Gastroesophageal sphincter (tissue), 4 donors: ENCODE data around the gene UIMC1. TPM values are rescaled to one million over a fixed set of nuclear protein-coding genes. Genes with fewer than 3 reads are reported as not detected.

Experiments
- ATAC-seq: fragments of 150-250 bp; one replicate; pipeline ENCODE4 v1.9.1; 2016; ENCODE audit warnings: mild to moderate bottlenecking, moderate library complexity
- H3K27ac ChIP-seq, 4 donors: fragments of 200-600 bp; sonication (generic) in 3 of 4; 1 replicate in 3 of 4; 2 replicates in 1 of 4; pipeline ENCODE4 v1.5.1; 2016 to 2019
- H3K27me3 ChIP-seq: fragments of 200-600 bp; sonication (generic); one replicate; pipeline ENCODE4 v1.5.1; 2019
- H3K36me3 ChIP-seq, 2 donors: fragments of 200-600 bp; sonication (generic); one replicate each; pipeline ENCODE4 v1.5.1; 2019; ENCODE audit warnings: control low read depth in 1 of 2
- H3K4me1 ChIP-seq, 3 donors: fragments of 200-600 bp; sonication (generic); 1 replicate in 2 of 3; 2 replicates in 1 of 3; pipeline ENCODE4 v1.5.1; 2016 to 2019; ENCODE audit warnings: control low read depth in 2 of 3
- H3K4me3 ChIP-seq, 2 donors: fragments of 200-600 bp; sonication (generic); one replicate each; pipeline ENCODE4 v1.5.1; 2019; ENCODE audit warnings: mild to moderate bottlenecking in 1 of 2, moderate library complexity in 1 of 2
- H3K9me3 ChIP-seq, 3 donors: fragments of 200-600 bp; sonication (generic); one replicate each; pipeline ENCODE4 v1.5.1; 2017 to 2019; ENCODE audit warnings: control low read depth in 2 of 3
- EP300 ChIP-seq: sonication (generic); formaldehyde crosslinking; IDR thresholded peaks from one replicate; pipeline ENCODE4 v1.6.1; 2017; ENCODE audit warnings: antibody characterized with exemption, mild to moderate bottlenecking
- POLR2A ChIP-seq, 2 donors: fragments of 450-650 bp; IDR thresholded peaks; one replicate each; pipeline ENCODE4 v1.6.1; 2017; ENCODE audit warnings: antibody characterized with exemption in 2 of 2, mild to moderate bottlenecking in 2 of 2, moderate library complexity in 1 of 2
- POLR2AphosphoS5 ChIP-seq: sonication (generic); formaldehyde crosslinking; IDR thresholded peaks from one replicate; pipeline ENCODE4 v1.6.1; 2017; ENCODE audit warnings: antibody characterized with exemption
- WGBS, 2 donors: methylation state at CpG; one replicate each; pipeline ENCODE4 v1.1.5; 2018; ENCODE audit warnings: low coverage in 1 of 2; 5-methylcytosine and 5-hydroxymethylcytosine counted together
- total RNA-seq, 4 donors: library from RNA; depleted of rRNA; stranded (reverse); fragments of >200 nt; gene quantifications; one replicate each; pipeline ENCODE4 v1.1.0, GENCODE V29; 2016
- TF ChIP-seq, protein P1 (sequence below), 4 experiments: fragments of 200-600 bp in 2 of 4; fragments of 450-650 bp in 2 of 4; sonication (generic) in 1 of 4; IDR thresholded peaks; one replicate each; pipeline ENCODE4 v1.5.1; 2017 to 2019; ENCODE audit warnings: antibody characterized with exemption in 4 of 4, mild to moderate bottlenecking in 2 of 4, moderate library complexity in 2 of 4

UIMC1 gene
- total RNA-seq, 4 donors from 2014 or later: 37.9 to 50.6 (median 44.7) TPM

DNA sequence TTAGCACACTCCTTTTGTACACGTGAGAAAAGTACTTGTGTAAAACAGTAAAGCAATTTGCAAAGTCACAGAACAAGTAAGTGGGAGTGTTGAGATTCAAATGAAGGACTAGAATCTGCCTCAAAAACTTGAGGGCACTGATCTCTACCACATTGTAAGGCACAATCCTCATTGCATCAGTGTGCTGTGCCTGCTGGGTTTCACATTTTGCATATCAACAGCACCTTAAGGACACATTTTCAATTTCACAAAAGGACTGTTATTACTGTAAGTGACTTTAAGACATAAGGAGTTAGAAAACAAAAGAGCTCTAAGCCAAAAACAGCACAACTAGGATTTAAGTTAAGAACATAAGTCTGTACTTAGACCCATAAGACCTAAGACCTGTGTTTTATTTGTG is 62.8 kb downstream of the UIMC1 start:
- TF ChIP-seq POLR2AphosphoS5: no peak
- no peak for TF ChIP-seq POLR2A (IDR thresholded peaks at IDR 0.05)
- TF ChIP-seq, protein P1, sequence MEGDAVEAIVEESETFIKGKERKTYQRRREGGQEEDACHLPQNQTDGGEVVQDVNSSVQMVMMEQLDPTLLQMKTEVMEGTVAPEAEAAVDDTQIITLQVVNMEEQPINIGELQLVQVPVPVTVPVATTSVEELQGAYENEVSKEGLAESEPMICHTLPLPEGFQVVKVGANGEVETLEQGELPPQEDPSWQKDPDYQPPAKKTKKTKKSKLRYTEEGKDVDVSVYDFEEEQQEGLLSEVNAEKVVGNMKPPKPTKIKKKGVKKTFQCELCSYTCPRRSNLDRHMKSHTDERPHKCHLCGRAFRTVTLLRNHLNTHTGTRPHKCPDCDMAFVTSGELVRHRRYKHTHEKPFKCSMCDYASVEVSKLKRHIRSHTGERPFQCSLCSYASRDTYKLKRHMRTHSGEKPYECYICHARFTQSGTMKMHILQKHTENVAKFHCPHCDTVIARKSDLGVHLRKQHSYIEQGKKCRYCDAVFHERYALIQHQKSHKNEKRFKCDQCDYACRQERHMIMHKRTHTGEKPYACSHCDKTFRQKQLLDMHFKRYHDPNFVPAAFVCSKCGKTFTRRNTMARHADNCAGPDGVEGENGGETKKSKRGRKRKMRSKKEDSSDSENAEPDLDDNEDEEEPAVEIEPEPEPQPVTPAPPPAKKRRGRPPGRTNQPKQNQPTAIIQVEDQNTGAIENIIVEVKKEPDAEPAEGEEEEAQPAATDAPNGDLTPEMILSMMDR (IDR thresholded peaks at IDR 0.05): no peak
- no peak for TF ChIP-seq EP300
- no peak for ATAC-seq
- Histone ChIP-seq H3K4me1 (peaks cover 0 to 23% (median 0%) of the 10 kb centered on the region in 3 donors), H3K27me3 (no peaks in the 10 kb centered on the region), H3K36me3 (peaks cover 0 to 81% of the 10 kb centered on the region in 2 donors), H3K27ac (no peak overlapping the region), H3K4me3 (no peak overlapping the region), H3K9me3 (no peaks in the 10 kb centered on the region)
- 33 to 63% methylated on average over 1 of the region's 1 CpG for WGBS, 2 donors

DNA sequence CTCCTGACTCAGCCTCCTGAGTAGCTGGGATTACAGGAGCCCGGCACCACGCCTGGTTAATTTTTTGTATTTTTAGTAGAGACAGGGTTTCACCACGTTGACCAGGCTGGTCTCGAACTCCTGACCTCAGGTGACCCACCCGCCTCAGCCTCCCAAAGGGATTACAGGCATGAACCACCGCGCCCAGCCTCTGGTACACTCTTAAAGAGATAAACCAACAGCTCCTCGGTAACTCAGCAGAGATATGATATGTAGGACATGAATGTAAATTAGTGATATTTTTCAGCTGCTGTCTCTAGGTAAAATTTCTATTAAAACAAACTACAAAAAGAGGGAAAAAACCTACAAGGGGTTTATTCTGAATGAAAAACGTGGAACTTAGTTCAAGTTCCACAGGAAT is 64.6 kb downstream of the UIMC1 start:
- H3K27me3 ChIP-seq: no peaks in the 10 kb centered on the region
- H3K27ac ChIP-seq: no peak overlapping the region
- TF ChIP-seq POLR2A (IDR thresholded peaks at IDR 0.05) (no peak), EP300 (no peak), POLR2AphosphoS5 (no peak)
- TF ChIP-seq, protein P1 (IDR thresholded peaks at IDR 0.05): no peak
- no peak overlapping the region for H3K4me3 ChIP-seq
- H3K4me1 ChIP-seq: peaks cover 0 to 13% (median 0%) of the 10 kb centered on the region in 3 donors
- WGBS, 2 donors: 78 to 87% methylated on average over 4 to 9 of the region's 9 CpGs
- peaks cover 0 to 92% of the 10 kb centered on the region in 2 donors for H3K36me3 ChIP-seq
- ATAC-seq: no peak
- H3K9me3 ChIP-seq: no peaks in the 10 kb centered on the region

DNA sequence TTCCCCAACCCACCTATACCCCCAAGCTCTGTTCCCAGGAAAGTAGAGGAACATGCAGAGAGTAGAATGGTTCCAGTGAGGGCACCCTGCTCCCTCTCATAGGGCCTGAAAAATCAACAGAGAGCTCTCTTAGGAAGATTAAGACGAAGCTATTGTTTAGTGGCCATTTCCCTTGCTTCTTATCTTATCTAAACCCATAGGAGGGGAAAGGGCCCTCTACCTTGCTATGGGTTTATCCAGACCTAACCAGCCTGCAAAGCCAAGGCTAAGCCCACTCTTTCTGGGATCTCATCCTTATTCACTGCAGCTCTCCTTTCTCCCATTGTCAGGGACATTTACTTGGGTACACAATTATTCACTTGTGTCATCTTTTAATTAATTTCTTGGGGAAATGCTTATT is 68.1 kb downstream of the UIMC1 start:
- H3K4me1 ChIP-seq: peaks cover 0 to 13% (median 0%) of the 10 kb centered on the region in 3 donors
- no peaks in the 10 kb centered on the region for H3K9me3 ChIP-seq
- H3K27me3 ChIP-seq: no peaks in the 10 kb centered on the region
- peaks cover 0 to 72% of the 10 kb centered on the region in 2 donors for H3K36me3 ChIP-seq
- TF ChIP-seq POLR2AphosphoS5 (no peak), EP300 (no peak)
- TF ChIP-seq, protein P1 (IDR thresholded peaks at IDR 0.05): no peak
- 100% methylated on average over 1 of the region's 1 CpG; no CpG with 5 or more reads in 1 of the 2 donors for WGBS, 2 donors
- ATAC-seq: no peak
- no peak overlapping the region for H3K27ac ChIP-seq
- H3K4me3 ChIP-seq: no peak overlapping the region

DNA sequence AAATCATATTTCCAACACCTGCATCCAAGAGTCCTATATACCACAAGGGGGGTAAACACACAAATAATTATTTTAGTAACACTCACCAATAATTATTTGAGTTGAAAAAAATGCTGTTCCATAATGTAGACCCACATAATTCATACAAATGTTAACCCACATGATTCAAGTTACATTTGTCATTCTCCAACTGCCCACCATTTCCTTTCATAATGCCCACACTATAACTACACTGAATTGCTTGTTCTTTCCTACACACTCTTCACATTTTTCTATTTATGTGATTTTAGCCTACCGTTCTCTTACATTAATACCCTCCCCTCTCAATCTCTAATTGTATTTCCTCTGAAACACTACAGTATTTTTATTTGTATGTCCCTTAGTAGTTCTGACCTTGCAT is 71.6 kb downstream of the UIMC1 start:
- H3K36me3 ChIP-seq: peaks cover 0 to 73% of the 10 kb centered on the region in 2 donors
- WGBS, 2 donors: 64 to 100% methylated on average over 1 of the region's 1 CpG
- ATAC-seq: no peak
- H3K4me1 ChIP-seq: peaks cover 0 to under 1% (median 0%) of the 10 kb centered on the region in 3 donors
- no peaks in the 10 kb centered on the region for H3K27me3 ChIP-seq
- TF ChIP-seq POLR2AphosphoS5 (no peak), EP300 (no peak), POLR2A (IDR thresholded peaks at IDR 0.05) (no peak)
- TF ChIP-seq, protein P1 (IDR thresholded peaks at IDR 0.05): no peak
- no peak overlapping the region for H3K27ac ChIP-seq
- H3K9me3 ChIP-seq: no peaks in the 10 kb centered on the region
- no peak overlapping the region for H3K4me3 ChIP-seq

DNA sequence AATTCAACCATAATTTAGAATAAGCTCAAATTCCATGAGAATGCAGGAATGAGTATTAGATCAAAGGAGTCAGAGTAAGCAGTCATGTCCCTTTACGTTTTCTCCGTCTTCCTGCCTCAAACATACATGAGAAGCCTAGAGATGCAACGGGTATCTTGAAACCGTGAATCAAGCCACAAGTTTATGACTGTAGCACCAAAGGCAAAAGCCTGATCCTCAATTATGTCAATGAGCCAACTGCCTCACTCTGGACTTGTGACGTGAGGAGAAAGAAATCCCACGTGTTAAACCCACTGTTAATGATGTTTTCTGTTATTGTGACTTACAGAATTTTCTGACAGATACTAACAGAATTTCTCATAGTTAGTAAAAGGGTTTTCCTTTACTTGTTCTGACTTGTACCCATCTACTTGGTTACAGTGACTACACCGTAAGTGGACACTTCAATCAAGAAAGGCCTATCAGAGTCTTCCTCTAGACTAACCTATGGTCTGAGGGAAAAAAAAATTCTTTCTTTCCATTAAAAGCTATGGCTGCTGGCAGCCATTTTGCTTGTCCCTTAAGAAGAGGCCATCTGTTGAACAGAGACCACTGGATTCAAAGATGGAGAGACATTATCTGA is 72.2 kb downstream of the UIMC1 start:
- 84 to 86% methylated on average over 7 of the region's 7 CpGs for WGBS, 2 donors
- H3K4me3 ChIP-seq: no peak overlapping the region
- H3K27ac ChIP-seq: no peak overlapping the region
- no peak for ATAC-seq
- no peaks in the 10 kb centered on the region for H3K4me1 ChIP-seq
- no peaks in the 10 kb centered on the region for H3K27me3 ChIP-seq
- TF ChIP-seq, protein P1 (IDR thresholded peaks at IDR 0.05): no peak
- TF ChIP-seq POLR2AphosphoS5 (no peak), POLR2A (IDR thresholded peaks at IDR 0.05) (no peak), EP300 (no peak)
- no peaks in the 10 kb centered on the region for H3K9me3 ChIP-seq
- peaks cover 0 to 73% of the 10 kb centered on the region in 2 donors for H3K36me3 ChIP-seq
